Mononuclear cell (primary cell): Measurements from ENCODE around the gene DBNDD1. TPM values are rescaled to one million over a fixed set of nuclear protein-coding genes. Genes with fewer than 3 reads are reported as not detected.

Experiments used
- H3K27me3 ChIP-seq: 2 replicates; pipeline ENCODE4 v1.6.0; 2011; ENCODE audit warnings: low read length, control low read depth; ENCODE audit not compliant: insufficient read depth
- H3K4me1 ChIP-seq: 2 replicates; pipeline ENCODE4 v1.5.1; 2011; ENCODE audit warnings: mild to moderate bottlenecking, low read length, control low read depth; ENCODE audit not compliant: insufficient read depth
- H3K4me3 ChIP-seq: 2 replicates; pipeline ENCODE4 v1.5.1; 2011; ENCODE audit warnings: mild to moderate bottlenecking, low read length, moderate library complexity
- H3K9me3 ChIP-seq: 2 replicates; pipeline ENCODE4 v1.5.1; 2011; ENCODE audit warnings: low read depth, mild to moderate bottlenecking, control low read depth, low read length
- total RNA-seq: library from RNA; depleted of rRNA; stranded (reverse); fragments of >200 nt; gene quantifications from one replicate; pipeline ENCODE4 v1.2.3, GENCODE V29; 2012

Gene DBNDD1
- total RNA-seq, 1 donor, result 1.8 TPM

DNA sequence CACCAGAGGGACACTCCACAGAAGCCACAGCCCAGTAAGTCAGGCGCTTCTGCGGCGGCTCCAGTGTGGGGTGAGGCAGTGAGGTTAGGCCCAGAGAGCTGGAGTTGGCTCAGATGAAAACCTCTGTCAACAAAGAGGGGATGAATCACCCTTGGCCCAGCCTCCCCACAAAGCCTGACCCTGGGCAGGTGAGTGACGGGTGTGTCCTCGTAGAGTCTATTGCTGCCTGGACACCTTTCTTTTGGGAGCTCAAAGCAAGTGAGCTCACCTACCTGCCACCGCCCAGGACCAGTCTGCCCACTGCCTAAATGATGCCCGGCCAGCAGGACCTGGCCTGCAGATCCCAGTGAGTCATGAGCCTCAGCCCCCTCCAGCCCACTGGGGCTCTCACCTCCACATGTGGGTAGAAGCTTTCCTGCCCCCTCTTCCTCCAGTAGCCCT, 24.9 kb upstream of the DBNDD1 start:
- H3K27me3 ChIP-seq, result peaks cover 4% of the 10 kb centered on the region
- peaks cover 11% of the 10 kb centered on the region for H3K4me1 ChIP-seq
- H3K9me3 ChIP-seq, result no peaks in the 10 kb centered on the region

DNA sequence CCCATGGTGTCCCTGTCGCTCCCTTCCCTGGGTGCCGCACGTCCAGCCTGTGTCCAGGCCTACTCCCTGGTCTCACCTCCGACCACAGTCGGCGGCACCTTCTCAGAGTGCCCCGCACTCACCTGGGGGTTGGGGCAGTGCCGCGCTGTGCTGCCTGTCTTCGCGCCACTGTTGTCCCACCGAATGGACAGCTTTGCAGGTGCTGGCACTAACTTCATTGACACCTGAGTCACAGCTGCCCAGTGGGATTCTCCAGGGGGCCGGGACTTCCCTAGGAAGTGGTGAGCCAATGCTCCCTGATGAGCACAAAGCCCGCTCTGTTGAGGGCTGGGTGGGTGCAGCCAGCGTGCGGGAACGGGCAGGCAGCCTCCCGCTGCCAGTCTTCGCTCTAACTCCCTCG, 24.3 kb upstream of the DBNDD1 start:
- H3K4me3 ChIP-seq, result no peak overlapping the region
- no peaks in the 10 kb centered on the region for H3K9me3 ChIP-seq
- H3K27me3 ChIP-seq, result peaks cover 4% of the 10 kb centered on the region
- peaks cover 11% of the 10 kb centered on the region for H3K4me1 ChIP-seq

More for the DNA sequence above, 24.9 kb upstream of the DBNDD1 start:
- no peak overlapping the region for H3K4me3 ChIP-seq

DNA sequence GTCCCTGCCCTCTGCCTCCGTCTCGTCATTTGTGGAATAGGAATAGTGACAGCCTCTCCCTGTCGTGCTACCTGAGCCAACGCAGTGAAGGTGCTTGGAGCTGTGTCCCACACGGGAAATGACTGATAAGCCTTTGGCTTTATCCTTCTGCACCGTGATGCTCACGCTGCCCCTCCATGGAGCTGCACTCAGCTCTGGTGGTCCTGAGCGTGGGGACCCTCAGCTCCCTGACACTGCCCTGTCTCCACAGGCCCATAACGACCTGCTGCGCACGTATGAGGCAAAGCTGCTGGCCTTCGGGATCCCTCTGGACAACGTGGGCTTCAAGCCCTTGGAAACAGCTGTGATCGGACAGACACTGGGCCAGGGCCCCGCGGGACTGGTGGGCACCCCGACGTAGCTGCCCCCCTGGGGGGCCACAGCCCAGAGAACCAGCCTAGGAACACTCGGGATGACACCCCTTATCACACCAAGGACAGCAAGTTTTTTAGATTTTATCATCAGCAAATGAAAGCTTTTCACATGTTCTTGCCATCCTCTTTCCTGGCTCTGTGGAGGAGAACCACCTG, 23.8 kb upstream of the DBNDD1 start:
- H3K27me3 ChIP-seq, result peaks cover 4% of the 10 kb centered on the region
- peaks cover 11% of the 10 kb centered on the region for H3K4me1 ChIP-seq
- H3K4me3 ChIP-seq, result no peak overlapping the region
- no peaks in the 10 kb centered on the region for H3K9me3 ChIP-seq

DNA sequence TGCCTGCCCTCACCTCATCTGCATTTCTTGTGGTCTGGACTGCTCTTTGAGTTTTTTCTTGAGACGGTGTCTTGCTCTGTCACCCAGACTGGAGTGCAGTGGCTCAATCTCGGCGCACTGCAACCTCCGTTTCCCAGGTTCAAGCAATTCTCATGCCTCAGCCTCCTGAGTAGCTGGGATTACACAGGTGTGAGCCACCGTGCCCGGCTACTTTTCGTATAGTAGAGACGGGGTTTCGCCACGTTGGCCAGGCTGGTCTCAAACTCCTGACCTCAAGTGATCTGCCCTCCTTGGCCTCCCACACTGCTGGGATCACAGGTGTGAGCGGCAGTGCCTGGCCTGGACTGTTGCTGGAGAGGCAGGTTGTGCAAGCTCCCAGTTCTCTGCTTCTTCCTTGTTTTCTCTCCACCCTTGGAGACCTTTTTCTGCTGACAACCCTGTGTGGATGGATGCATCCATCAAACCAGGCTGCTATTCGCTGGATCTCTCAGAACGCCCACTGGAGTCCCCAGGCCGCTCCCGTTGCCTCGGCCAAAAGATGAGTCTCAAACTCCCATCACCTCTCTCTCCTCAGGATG, 22.7 kb upstream of the DBNDD1 start:
- peaks cover 5% of the 10 kb centered on the region for H3K4me1 ChIP-seq

DNA sequence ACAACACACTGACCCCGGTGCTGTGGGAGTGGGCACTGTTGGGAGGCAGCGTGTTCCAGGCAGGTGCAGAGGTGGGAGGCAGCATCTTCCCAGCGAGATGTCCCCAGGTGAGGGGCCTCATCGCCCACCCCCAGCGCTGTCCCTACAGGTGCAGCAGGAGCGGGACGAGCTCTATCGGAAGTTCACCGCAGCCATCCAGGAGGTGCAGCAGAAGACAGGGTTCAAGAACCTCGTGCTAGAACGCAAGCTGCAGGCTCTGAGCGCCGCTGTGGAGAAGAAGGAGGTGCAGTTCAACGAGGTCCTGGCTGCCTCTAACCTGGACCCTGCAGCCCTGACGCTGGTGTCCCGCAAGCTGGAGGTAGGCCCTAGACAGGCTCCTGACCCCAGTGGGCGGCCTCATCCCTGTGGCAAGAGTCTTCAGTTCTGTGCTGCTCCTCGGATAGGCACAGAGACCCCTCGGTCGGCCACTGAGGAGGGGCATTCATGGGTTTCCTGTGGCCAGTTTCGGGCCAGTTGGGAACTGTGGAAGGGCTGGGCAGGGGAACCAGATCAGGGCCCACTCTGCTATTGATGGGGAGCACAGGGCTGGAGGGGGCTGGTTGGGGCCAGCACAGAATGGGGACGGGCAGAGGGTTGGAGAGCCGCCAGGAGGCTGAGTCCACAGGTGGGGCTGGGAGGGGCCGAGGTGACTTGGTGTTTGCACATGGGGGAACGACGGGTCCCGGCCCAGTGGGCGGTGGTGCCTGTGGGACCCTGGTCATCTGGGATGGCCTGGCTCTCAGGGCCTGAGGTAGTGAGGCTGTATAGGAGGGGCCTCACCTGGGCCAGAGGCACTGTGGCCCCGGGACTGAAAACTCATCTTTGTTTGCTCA, 21.1 kb upstream of the DBNDD1 start:
- Histone ChIP-seq H3K27me3 (no peaks in the 10 kb centered on the region), H3K4me1 (no peaks in the 10 kb centered on the region), H3K9me3 (no peaks in the 10 kb centered on the region), H3K4me3 (no peak overlapping the region)

More for the DNA sequence above, 22.7 kb upstream of the DBNDD1 start:
- Histone ChIP-seq H3K9me3 (no peaks in the 10 kb centered on the region), H3K4me3 (no peak overlapping the region), H3K27me3 (peaks cover 3% of the 10 kb centered on the region)

DNA sequence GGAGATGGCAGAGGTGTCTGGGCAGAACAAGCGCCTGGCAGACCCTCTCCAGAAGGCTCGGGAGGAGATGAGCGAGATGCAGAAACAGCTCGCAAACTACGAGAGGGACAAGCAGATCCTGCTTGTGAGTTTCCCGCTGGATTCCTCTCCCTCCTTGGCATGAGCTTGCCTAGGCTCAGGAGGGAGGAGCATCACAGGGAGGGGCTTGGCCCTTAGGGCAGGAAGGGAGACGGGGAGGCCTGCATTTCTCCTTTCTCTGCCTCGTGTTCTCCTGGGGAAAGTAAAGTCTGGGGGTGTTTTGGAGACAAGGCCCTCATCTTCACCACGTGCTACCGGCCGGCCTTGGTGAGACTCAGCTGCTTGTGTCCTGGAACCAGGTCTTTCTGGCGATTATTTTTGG, 18.0 kb upstream of the DBNDD1 start:
- no peaks in the 10 kb centered on the region for H3K4me1 ChIP-seq
- no peaks in the 10 kb centered on the region for H3K27me3 ChIP-seq
- H3K4me3 ChIP-seq, result no peak overlapping the region
- H3K9me3 ChIP-seq, result no peaks in the 10 kb centered on the region

DNA sequence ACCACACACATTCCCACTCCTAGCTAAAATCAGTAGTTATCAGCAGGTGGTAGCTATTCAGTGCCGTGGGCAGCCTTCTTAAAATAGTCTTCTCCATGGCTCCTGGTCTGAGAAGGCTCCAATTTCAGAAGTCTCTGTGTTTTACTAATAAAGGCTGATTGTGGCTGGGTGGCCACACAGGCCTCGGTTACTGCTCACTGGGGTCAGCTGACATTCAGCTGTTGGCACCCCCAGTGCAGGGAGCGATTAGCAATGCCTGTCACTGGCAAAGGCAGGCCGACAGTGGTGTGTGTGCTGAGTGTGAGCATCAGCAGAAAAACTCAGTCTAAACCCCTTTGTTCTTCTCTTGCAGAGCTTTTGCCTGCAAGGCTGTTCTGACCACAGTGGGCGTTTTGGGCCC, 16.6 kb upstream of the DBNDD1 start:
- Histone ChIP-seq H3K4me1 (no peaks in the 10 kb centered on the region), H3K4me3 (no peak overlapping the region), H3K27me3 (no peaks in the 10 kb centered on the region), H3K9me3 (no peaks in the 10 kb centered on the region)

DNA sequence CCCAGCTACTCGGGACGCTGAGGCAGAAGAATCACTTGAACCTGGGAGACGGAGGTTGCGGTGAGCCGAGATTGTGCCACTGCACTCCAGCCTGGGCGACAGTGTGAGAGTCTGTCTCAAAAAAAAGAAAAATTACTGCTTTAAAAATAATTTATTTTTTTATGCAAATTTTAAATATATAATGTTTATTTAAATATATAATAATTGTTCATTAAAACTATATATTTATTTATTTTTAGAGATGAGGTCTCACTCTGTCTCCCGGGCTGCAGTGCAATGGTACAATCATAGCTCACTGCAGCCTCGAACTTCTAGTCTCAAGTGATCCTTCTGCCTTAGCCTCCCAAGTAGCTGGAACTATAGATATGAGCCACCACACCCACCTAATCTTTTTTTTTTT, 15.2 kb upstream of the DBNDD1 start:
- H3K4me1 ChIP-seq, result no peaks in the 10 kb centered on the region
- no peaks in the 10 kb centered on the region for H3K9me3 ChIP-seq
- no peaks in the 10 kb centered on the region for H3K27me3 ChIP-seq
- no peak overlapping the region for H3K4me3 ChIP-seq

DNA sequence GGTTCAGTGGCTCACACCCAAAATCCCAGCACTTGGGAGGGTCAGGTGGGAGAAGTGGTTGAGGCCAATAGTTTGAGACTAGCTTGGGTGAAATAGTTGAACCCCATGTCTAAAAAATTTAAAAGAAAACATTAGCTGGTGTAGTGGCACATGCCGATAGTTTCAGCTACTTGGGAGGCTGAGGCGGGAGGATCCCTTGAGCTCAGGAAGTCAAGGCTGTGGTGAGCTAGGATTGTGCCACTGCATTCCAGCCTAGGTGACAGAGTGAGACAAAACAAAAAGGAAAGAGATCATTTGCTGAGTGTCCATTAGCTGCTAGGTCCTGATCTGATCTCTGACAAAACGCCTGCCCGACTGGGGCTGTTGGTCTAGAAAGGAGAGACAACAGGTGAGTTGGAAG, 14.1 kb upstream of the DBNDD1 start:
- Histone ChIP-seq H3K27me3 (no peaks in the 10 kb centered on the region), H3K4me1 (no peaks in the 10 kb centered on the region), H3K4me3 (no peak overlapping the region), H3K9me3 (no peaks in the 10 kb centered on the region)

DNA sequence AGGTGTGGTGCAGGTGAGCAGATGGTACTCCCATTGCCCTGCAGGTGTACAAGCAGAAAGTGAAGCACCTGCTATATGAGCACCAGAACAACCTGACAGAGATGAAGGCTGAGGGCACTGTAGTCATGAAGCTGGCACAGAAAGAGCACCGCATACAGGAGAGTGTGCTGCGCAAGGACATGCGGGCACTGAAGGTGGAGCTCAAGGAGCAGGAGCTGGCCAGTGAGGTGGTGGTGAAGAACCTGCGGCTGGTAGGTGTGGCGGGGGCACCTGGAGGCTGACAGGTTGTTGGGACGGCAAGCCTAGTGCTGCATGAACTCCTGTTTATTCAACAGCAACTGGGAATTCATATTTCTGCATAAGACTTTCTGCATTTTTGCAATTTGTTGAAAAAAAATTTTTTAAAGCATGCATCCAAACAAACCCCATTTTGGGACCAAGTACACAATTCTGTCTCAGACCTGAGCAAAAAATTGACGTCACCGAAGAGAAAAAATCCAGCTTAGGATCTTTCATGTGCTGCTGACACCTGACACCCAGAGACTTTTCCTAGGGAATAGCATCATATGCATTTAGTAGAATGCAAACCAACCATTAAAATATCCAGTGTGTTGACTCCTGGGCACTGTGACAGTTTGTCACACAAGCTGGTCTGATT, 13.5 kb upstream of the DBNDD1 start:
- Histone ChIP-seq H3K27me3 (no peaks in the 10 kb centered on the region), H3K4me3 (no peak overlapping the region), H3K9me3 (no peaks in the 10 kb centered on the region), H3K4me1 (no peaks in the 10 kb centered on the region)

DNA sequence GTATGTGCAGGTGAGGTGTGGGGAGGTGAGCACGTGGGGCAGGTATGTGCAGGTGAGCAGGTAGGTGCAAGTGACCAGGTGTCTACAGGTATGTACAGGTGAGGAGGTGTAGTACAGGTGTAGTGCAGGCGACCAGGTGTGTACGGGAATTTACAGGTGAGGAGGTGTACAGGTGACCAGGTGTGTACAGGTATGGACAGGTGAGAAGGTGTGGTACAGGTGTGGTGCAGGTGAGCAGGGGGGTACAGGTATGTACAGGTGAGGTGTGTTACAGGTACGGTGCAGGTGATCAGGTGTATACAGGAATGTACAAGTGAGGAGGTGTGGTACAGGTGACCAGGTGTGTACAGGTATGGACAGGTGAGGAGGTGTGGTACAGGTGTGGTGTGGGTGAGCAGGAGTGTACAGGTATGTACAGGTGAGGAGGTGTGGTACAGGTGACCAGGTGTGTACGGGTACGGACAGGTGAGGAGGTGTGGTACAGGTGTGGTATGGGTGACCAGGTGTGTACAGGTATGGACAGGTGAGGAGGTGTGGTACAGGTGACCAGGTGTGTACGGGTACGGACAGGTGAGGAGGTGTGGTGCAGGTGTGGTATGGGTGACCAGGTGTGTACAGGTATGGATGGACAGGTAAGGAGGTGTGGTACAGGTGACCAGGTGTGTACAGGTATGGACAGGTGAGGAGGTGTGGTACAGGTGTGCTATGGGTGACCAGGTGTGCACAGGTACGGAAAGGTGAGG, 12.8 kb upstream of the DBNDD1 start:
- Histone ChIP-seq H3K9me3 (no peaks in the 10 kb centered on the region), H3K4me3 (no peak overlapping the region), H3K27me3 (no peaks in the 10 kb centered on the region), H3K4me1 (no peaks in the 10 kb centered on the region)

DNA sequence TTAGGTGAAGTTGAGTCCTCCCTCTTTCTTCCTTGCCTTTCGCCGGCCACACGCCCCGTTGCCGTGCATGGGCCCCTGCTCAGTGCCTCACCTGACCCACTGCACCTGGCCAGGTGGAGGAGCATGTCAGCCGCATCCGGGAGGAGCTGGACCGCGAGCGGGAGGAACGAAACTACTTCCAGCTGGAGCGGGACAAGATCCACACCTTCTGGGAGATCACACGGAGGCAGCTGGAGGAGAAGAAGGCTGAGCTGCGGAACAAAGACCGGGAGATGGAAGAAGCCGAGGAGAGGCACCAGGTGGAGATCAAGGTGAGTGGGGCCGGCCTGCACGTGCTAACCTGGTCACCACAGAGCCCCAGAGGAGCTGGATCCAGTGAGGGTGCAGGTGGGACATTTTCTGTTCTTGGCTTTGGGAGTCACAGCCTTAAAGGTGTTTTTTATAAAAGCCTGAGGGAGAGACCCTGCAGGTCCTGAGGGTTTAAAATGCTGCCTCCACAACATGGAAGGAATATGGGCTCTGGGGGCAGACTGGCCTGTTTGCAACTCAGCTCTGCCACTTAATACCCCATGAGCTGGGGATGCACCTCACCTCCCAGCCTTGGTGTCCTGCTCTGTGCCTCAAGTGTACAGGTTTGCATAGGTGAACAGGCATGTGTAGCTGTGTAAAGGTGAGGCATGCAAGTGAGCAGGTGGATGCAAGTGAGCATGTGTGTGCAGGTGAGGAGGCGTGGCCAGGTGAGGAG, 12.1 kb upstream of the DBNDD1 start:
- Histone ChIP-seq H3K4me1 (peaks cover 2% of the 10 kb centered on the region), H3K27me3 (no peaks in the 10 kb centered on the region), H3K9me3 (no peaks in the 10 kb centered on the region), H3K4me3 (no peak overlapping the region)

DNA sequence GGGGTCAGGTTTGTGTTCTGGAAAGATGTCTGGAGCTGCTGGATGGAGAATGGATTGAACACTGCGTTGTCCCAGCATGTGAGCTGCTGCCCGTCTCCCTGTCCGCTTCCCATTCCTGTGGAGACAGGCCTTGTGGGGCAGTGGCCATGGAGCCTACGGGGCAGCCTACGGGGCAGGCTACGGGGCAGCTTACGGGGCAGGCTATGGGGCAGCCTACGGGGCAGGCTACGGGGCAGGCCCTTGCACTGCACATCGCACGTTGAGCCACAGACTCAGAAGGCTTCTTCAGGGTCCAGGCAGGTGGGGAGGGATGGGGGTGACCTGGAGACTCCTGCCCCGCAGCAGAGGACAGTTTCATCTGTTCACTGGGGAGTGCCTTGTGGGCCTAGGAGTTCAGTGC, 9.7 kb upstream of the DBNDD1 start:
- no peaks in the 10 kb centered on the region for H3K27me3 ChIP-seq
- peaks cover 8% of the 10 kb centered on the region for H3K4me1 ChIP-seq
- H3K4me3 ChIP-seq, result no peak overlapping the region
- no peaks in the 10 kb centered on the region for H3K9me3 ChIP-seq

DNA sequence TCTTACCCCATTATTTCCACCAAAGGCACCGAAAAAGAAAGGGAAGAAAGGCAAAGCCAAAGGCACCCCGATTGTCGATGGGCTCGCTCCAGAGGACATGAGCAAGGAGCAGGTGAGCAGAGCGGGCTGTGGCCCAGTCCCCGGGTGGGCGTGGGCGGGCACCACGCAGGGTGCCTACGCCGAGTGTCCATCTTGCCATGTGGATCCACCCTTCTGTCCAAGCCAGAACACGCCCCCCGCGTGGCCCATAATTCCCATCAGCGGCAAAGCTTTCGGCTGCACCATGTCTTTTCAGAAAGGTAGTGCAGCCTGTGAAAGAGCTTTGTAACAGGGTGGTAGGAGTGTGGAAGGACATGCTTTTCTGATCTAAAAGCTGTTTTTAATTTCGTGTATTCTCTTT, 8.4 kb upstream of the DBNDD1 start:
- H3K4me1 ChIP-seq, result peaks cover 16% of the 10 kb centered on the region
- no peak overlapping the region for H3K4me3 ChIP-seq
- H3K27me3 ChIP-seq, result no peaks in the 10 kb centered on the region
- H3K9me3 ChIP-seq, result no peaks in the 10 kb centered on the region
